GM21723 (cell line): Measurements from ENCODE around the gene SH3BP2.

Experiments used
- ATAC-seq: cut with Tn5 transposase; IDR thresholded peaks from one replicate; pipeline ENCODE4 v1.9.1; 2021; ENCODE audit warnings: mild to moderate bottlenecking, moderate library complexity; ENCODE audit not compliant: unreplicated experiment

Gene SH3BP2

GRCh38 chr4:2817701-2818350, 24.9 kb downstream of the SH3BP2 start:
- ATAC-seq = no peak

DNA sequence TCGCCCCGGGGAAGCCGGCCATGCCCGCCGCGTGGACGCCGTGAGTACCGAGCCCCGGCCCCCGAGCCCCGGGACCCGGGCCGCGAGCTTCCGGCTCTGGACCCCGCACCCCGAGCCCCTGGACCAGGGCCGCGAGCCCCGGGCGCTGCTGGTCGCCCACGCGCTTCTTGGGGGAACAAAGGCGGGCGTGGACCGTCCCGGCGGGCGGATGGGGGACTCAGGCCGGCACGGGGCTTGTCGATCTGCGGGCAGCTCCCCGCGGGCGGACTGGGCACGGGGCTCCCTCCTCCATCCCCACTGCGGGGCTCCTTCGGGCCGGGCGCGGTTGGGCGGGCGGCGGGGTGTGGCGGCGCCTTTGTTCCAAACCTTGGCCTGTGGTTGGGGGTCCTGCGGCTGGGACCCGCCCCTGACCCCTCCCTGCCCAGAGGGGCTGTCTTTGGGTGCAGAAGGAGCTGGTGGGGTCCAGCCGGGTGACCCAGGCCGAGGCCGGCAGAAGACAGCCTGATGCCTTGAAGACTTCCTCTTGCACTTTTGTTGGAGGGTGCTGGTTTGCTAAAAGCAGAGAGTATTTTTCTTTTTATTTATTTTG, 25.6 kb downstream of the SH3BP2 start:
- ATAC-seq = no peak

GRCh38 chr4:2819244-2820215, 26.6 kb downstream of the SH3BP2 start:
- no peak for ATAC-seq

DNA sequence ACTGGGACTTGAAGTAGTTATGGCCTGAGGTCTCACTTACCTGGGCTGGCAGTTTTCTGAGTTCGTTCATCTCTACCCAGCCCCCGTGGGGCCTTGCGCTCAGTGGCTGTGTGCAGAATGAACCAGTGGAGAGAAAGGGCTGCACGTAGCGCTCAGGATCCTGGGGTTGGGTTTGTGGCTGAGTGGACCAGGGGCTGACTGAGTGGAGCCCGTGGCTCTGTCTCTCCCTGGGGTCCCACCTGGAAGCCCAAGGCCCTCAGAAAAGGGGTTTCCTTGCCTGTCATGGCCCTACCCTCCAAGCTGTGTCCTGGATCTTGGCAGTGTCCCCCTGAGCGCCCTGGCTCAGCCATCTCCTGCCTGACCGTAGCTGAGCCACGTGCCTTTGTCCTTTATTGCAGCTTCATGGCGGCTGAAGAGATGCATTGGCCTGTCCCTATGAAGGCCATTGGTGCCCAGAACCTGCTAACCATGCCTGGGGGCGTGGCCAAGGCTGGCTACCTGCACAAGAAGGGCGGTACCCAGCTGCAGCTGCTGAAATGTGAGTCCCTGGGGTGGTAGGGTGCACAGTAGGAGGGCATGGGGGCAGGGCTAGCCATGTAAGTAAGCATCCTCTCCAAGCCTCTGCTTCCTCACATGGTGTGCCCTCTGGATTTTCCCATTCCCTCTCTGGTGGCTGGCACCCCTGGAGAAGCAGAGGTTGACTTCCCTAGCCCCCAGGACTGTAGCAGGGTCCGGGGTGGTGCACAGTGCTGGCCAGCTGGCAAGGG, 27.5 kb downstream of the SH3BP2 start:
- ATAC-seq = no peak

GRCh38 chr4:2822461-2823300, 29.8 kb downstream of the SH3BP2 start:
- no peak for ATAC-seq

- ATAC-seq = no peak
Observed at GRCh38 chr4:2823301-2823670, 30.4 kb downstream of the SH3BP2 start.

GRCh38 chr4:2823671-2824328, 30.9 kb downstream of the SH3BP2 start:
- ATAC-seq = no peak

GRCh38 chr4:2824329-2824835, 31.5 kb downstream of the SH3BP2 start:
- ATAC-seq = no peak

GRCh38 chr4:2824836-2825381, 32.0 kb downstream of the SH3BP2 start:
- no peak for ATAC-seq

DNA sequence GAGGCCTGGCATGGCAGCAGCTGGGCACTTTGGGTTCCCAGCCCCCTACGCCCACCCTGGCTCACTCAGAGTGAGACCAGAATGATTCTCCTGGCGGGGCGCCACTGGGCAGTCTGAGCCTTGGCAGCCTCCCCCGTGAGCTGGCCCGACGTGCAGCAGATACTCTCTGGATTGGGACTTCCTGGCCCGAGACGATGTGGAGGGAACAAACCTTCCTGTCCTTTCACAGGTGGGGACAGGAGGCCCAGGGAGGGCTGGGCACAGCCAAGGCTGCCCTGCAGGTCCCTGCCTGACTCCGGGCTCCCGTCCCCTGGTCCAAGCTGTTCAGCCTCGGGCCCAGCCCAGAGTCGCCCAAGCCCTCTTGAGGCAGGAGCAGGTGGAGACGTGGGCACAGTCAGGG, 32.9 kb downstream of the SH3BP2 start:
- no peak for ATAC-seq

DNA sequence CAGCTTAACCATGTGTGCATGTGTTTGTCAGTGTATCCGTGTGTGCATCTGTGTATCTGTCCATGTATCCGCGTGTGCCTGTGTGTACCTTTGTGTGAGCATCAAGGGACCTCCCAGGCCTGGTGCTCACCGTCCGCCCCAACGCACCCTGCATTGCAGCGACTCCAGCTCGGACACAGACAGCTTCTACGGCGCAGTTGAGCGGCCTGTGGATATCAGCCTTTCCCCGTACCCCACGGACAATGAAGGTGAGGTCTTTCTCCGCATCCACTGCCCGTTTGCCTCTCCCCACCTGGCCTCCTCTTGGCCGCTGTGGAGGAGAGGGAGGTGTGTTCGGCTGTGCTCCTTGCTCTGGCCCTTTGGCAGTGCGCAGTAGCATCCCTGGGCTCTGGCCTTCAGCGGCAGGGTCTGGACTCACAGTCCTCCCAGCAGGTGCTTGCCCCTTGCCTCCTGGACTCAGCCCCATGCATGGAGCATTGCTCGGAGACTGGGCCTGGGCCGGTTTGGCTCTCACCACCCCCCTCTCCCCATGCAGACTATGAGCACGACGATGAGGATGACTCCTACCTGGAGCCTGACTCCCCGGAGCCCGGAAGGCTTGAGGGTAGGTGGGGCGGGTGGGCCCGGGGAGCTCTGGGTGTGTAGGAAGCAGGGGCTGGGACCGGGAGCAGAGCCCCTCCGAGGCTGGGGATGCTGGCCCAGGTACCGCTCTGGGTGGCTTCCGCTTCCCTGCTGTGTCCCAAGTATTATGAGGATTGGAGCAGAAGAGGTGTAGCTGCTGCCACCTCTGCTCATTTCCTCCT, 34.4 kb downstream of the SH3BP2 start:
- no peak for ATAC-seq

DNA sequence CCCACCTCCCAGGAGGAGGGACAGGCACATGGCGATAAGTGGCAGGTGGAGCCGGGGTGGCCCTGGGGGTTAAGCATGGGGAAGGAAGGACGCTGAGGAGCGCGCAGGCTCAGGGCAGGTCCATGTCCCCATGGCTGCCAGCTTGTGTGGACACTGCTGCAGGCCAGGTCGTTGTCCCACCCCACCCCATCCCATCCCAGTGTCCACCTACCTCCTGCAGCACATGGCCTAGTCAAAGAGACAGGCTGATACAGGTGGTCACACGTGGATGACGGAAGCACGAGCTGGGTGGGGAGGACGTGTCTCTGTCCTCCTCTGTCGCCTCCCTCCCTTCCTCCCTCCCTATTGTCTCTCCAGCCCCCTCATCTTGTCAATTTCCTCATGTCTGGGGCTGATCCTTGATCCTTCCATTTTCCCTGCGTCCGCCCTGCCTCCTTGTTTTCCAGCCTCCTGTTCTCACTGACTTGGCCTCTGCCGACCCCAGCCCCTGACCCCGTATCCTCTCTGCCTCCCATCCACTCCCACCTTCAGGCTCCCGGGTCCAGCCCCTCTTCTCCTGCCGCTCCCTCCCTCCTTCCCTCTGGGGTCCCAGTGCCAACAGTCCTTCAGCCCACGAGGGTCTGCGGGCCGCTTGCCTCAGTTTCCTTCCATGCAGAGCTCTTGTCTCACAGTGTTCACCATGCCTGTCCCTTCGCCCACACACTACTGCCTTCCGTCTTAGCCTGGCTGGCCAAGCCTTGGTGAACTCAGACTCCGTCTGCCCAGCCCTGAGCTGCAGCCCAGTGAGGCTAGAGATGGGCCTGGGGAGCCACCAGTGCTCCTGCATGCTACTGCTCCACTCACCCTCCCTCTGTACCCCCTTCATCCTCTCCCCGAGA, 35.2 kb downstream of the SH3BP2 start:
- ATAC-seq = no peak

DNA sequence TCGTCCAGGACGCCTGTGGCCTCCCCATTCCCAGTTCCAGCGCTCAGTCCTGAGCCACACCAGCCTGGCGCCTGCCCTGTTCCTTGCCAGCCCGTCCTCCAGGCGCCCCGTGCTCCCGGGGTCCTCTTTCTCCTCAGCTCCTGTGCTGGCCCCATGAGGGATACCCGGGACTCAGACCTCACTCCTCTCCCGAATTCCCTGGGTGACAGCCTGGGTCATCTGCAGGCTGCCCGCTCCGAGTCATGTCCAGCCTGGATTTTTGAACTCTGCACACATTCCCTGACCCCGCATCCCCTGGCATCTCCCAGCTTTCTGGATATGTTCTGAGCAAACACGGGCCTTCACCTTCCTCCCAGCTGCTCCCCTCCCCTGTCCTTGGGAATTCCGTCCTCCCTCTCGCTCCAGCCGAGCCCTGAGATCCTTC, 35.9 kb downstream of the SH3BP2 start:
- no peak for ATAC-seq

- no peak for ATAC-seq
Observed at GRCh38 chr4:2829321-2829932, 36.5 kb downstream of the SH3BP2 start.

DNA sequence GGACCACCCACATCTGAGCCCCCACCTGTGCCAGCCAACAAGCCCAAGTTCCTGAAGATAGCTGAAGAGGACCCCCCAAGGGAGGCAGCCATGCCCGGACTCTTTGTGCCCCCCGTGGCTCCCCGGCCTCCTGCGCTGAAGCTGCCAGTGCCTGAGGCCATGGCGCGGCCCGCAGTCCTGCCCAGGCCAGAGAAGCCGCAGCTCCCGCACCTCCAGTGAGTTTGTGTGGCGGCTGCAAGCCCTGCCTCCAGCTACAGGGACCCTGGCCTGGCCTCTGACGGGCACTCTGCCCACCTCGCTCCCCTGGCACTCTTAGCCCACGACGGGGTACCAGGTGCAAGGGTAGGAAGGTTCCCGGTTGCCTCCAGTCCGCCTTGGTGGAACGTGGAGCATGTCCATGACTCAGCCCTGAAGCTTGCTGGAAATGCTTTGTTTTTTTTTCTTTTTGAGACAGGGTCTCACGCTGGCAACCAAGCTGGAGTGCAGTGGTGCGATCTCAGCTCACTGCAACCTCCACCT, 37.1 kb downstream of the SH3BP2 start:
- ATAC-seq = no peak
